Measurements from ENCODE around the gene MTX3. TPM values are rescaled to one million over a fixed set of nuclear protein-coding genes. Genes with fewer than 3 reads are reported as not detected.

Gene MTX3
- total RNA-seq, 6 donors from 2014 or later: 3.1 to 17.0 (median 10.6) TPM

- H3K36me3 ChIP-seq: no peaks in the 10 kb centered on the region
- no peaks in the 10 kb centered on the region for H3K27me3 ChIP-seq
- DNase-seq (no peak), ATAC-seq (ENCODE audit: low FRiP score in 2 of 2) (no peak)
- H3K4me3 ChIP-seq: no peak overlapping the region
- H3K27ac ChIP-seq: no peak overlapping the region
- 71 to 77% methylated on average over 3 of the region's 3 CpGs for WGBS, 2 donors
- no peaks in the 10 kb centered on the region for H3K9me3 ChIP-seq
- TF ChIP-seq CTCF (IDR thresholded peaks at IDR 0.05): no peak
- TF ChIP-seq POLR2AphosphoS5 (IDR thresholded peaks at IDR 0.05): no peak
- TF ChIP-seq EP300 (IDR thresholded peaks at IDR 0.05): no peak
- TF ChIP-seq POLR2A (IDR thresholded peaks at IDR 0.05): no peak
- H3K4me1 ChIP-seq: no peaks in the 10 kb centered on the region
Observed at GRCh38 chr5:79936646-79937216, 54.3 kb downstream of the MTX3 start.

DNA sequence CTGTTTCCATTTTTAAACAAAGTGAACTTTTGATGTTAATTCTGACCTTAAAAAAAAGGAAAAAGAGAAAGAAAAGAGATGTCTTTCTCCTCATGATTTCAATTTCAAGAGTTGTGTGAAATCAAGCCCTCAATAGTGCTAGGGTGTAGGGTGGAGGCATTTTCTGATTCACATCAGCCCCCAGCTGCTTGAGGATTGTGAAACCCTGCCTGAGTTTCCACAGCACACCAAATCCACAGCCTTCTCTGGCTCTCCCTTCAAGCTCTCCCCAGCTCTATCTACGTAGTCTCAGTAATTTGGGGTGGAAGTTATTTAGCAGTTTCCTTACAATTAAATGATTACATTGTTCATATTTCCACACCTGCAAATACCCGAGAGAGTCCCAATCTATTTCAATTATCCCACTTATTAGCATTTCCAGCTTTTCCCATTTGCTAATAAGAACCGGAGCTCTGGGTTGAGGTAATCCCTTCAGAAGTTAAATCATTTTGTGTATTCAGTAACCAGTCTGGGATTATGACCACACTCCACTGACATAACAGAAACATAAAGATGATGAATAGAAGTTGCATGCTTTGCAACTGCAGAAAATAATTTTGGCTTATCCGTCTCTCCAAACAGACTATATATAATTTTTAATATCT lies 54.9 kb downstream of the MTX3 start:
- 67 to 69% methylated on average over 4 of the region's 4 CpGs for WGBS, 2 donors
- Histone ChIP-seq H3K36me3 (no peaks in the 10 kb centered on the region), H3K27ac (no peak overlapping the region), H3K27me3 (no peaks in the 10 kb centered on the region), H3K4me1 (no peaks in the 10 kb centered on the region), H3K9me3 (no peaks in the 10 kb centered on the region), H3K4me3 (no peak overlapping the region)
- TF ChIP-seq CTCF (IDR thresholded peaks at IDR 0.05) (no peak), POLR2A (IDR thresholded peaks at IDR 0.05) (no peak), POLR2AphosphoS5 (IDR thresholded peaks at IDR 0.05) (no peak), EP300 (IDR thresholded peaks at IDR 0.05) (no peak)
- peak in 1 of 2 donors; percentile 92 for ATAC-seq (ENCODE audit: low FRiP score in 2 of 2)
- DNase-seq: no peak

GRCh38 chr5:79934681-79935080 lies 56.4 kb downstream of the MTX3 start:
- 96 to 100% methylated on average over 3 of the region's 3 CpGs for WGBS, 2 donors
- no peak overlapping the region for H3K4me3 ChIP-seq
- H3K36me3 ChIP-seq: no peaks in the 10 kb centered on the region
- H3K27me3 ChIP-seq: no peaks in the 10 kb centered on the region
- no peak for DNase-seq
- TF ChIP-seq EP300 (IDR thresholded peaks at IDR 0.05) (no peak), POLR2AphosphoS5 (IDR thresholded peaks at IDR 0.05) (no peak), POLR2A (IDR thresholded peaks at IDR 0.05) (no peak), CTCF (IDR thresholded peaks at IDR 0.05) (no peak)
- no peak overlapping the region for H3K27ac ChIP-seq
- H3K4me1 ChIP-seq: no peaks in the 10 kb centered on the region
- no peak for ATAC-seq (ENCODE audit: low FRiP score in 2 of 2)
- H3K9me3 ChIP-seq: no peaks in the 10 kb centered on the region

DNA sequence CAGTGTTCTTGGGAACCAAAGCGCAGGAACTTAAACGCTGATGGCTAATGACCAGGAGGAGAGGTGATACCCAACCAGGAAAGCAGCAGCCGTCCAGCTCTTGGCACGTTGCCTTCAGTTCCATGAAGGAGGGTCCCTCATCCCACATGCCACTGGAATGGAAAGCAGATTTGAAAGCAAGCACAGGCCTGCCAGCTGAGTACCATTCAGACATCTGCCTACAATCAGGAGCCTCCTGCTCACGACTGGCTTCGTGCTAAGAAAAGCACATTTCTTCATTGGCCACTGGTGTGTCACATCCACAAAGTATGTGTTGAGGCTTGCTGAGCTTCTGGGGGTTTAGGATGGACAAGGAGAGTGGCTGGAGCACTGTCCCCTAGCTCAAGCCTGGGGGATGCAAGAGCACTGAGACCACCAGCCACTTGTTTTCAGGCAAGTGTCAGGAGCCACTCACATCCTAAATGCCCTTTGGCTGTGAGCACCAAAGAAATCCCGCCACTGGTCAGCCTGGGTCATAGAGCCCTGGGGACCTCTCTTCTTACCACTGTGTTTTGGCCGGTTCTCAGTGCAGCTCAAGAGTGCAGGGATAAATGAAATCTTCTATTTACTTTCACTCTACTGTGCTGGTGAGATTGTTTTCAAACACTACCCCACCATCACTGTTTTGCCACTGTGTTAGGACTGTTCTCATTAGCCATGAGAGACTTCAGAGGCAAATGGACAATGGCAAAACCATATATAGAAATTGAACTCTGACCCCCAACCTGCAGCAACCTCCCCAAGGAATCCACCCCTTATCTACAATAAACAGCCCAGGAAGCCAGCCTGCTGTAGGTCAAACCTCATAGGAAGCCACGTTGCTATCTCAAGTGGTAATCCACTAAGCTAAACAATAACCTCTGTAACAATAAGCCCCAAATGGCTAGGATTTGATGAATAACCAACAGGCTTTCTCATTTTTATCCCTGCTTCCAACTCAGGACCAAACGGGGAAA lies 58.3 kb downstream of the MTX3 start:
- no peak for DNase-seq
- WGBS, 2 donors: 80 to 84% methylated on average over 9 to 10 of the region's 10 CpGs

More for the DNA sequence above, 58.3 kb downstream of the MTX3 start:
- Histone ChIP-seq H3K4me3 (no peak overlapping the region), H3K27me3 (no peaks in the 10 kb centered on the region), H3K9me3 (no peaks in the 10 kb centered on the region), H3K36me3 (no peaks in the 10 kb centered on the region), H3K4me1 (no peaks in the 10 kb centered on the region), H3K27ac (no peak overlapping the region)
- no peak for TF ChIP-seq CTCF (IDR thresholded peaks at IDR 0.05)
- TF ChIP-seq EP300 (IDR thresholded peaks at IDR 0.05): no peak
- no peak for ATAC-seq (ENCODE audit: low FRiP score in 2 of 2)

Data from upper lobe of left lung (tissue), 6 donors.